LNCaP clone FGC (cell line): ENCODE measurements around the gene BNC2.

Experiments used
- DNase-seq: peaks from one replicate; pipeline ENCODE4 v3.0.0-alpha.2; 2011; ENCODE audit warnings: low read depth
- H3K4me3 ChIP-seq: 2 replicates; pipeline ENCODE4 v1.5.1; 2011; ENCODE audit warnings: mild to moderate bottlenecking, low read depth, low read length, control low read depth
- CTCF ChIP-seq: IDR thresholded peaks from 2 replicates; pipeline ENCODE4 v1.5.1; 2012; ENCODE audit warnings: mild to moderate bottlenecking; ENCODE audit not compliant: control insufficient read depth, insufficient read depth; ENCODE audit errors: extremely low read depth

The BNC2 gene

DNA sequence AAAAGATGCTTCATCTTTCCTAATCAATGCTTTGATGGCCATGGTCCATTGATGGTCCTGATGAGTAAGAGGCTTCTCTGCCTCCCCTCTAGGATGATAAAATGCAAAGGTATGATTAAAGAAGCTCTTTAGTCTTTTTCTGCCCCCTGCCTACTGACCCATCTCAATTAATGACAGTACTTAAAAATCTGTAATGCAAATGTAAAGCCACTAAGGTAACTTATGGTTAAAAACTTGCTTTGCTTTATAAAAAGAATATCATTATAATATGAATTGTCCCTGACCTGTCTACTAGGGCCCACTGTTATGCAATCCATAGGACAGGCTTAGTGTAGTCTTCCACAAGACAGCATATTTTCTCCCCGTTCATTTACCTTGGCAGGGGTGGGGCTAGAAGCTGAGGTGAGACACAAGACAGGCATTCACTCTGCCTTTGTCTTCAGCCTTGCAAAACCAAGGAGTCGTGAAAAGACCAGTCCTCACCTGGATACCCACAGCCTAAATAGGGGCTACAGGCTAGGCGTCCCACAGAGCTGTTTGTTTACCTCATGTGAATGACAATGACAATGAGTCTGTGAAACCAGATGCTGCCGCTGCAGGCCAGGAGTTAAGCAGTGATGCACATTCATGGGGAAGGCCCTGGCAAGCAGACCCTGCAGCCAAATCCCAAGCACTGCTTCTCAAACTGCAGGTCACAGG is 60.4 kb downstream of the BNC2 start:
- TF ChIP-seq CTCF: no peak
- DNase-seq: no peak

DNA sequence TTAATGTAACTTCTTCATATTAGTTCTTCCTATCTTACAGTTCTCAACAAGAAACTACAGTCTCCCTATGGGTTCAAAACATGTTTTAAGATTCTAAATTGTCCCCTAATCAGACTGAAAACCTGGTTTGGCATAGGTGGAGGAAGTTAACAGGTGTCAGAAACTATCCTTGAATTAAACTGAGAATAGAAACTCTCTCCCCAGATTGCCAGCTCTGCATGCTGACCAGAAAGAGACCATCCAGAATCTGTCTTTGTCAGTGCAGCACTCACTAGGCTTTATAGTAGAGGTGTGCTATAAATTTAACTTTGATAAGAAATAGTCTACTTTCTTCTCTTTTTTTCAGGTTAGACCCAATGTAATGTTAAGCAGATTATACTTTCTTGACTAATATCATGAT is 63.8 kb downstream of the BNC2 start:
- no peak for TF ChIP-seq CTCF
- no peak overlapping the region for H3K4me3 ChIP-seq
- no peak for DNase-seq

More for the DNA sequence above, 60.4 kb downstream of the BNC2 start:
- no peak overlapping the region for H3K4me3 ChIP-seq

- DNase-seq: no peak
Measured at GRCh38 chr9:16803648-16804047, 66.8 kb downstream of the BNC2 start.

DNA sequence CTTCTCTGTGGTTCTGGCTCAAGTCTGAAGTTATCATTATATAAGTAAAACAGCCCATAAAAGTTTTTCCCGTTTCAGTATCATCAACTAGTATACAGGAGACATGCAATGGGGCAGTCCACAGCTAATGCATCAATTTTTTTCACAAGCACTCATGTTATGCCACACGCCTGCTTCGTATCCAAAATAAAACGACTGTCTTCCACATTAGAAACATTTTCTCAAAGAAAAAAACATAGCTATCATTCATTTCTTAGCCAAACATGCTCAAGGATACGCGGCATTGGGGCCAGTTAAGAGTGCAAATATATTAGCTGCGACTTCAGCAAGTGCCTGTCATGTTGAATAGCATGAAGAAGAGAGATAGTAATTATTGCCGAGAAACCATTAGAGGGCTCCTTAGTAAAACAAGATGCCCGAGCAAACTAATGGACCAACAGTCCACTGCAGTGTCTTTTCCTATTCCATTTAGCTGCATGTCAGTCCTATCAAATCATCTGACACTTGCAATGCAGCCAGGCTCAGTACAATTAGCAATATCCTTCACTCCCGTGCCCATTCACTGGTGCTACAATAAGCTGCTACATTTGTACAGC is 68.5 kb downstream of the BNC2 start:
- no peak overlapping the region for H3K4me3 ChIP-seq
- TF ChIP-seq CTCF: no peak

More at GRCh38 chr9:16803648-16804047, 66.8 kb downstream of the BNC2 start:
- TF ChIP-seq CTCF: no peak
- no peak overlapping the region for H3K4me3 ChIP-seq

GRCh38 chr9:16796304-16796825 is 74.1 kb downstream of the BNC2 start:
- DNase-seq: no peak
- no peak overlapping the region for H3K4me3 ChIP-seq
- TF ChIP-seq CTCF: no peak

More for the DNA sequence above, 68.5 kb downstream of the BNC2 start:
- DNase-seq: no peak

- DNase-seq: no peak
- no peak for TF ChIP-seq CTCF
- H3K4me3 ChIP-seq: no peak overlapping the region
Measured at GRCh38 chr9:16794871-16795639, 75.4 kb downstream of the BNC2 start.
